ENCODE data around the gene RNASET2.

DNA sequence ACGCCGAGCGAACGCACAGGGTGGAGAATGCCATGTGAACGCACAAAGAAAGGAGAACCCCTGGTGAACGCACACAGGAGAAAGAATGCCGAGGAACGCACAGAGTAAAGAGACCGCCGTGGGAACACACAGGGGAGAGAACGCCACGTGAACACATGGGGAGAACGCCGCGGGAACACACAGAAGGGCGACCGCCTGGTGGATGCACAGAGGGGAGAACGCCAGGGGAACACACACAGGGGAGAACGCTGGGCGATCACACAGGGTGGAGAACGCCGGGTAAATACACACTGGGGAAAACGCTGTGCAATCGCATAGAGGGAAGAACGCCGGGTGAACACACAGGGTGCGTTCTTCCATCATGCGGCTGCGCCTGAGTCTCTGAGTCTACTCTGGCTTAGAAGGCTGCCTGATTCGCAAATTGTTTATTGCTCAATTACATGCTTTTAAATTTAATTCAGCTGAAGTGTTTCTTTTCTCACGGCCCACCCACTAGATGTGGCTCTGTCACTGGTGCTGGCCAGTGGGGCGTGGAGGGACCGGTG lies 54.1 kb downstream of the RNASET2 start:
- TF ChIP-seq POLR2AphosphoS5 (IDR thresholded peaks at IDR 0.05; ENCODE audit: borderline replicate concordance, low read depth, low read length) (no peak), EZH2 (IDR thresholded peaks at IDR 0.05) (no peak), FOXP2 (optimal IDR thresholded peaks at IDR 0.05; ENCODE audit: control extremely low read depth, extremely low read length, insufficient read depth) (no peak)

Data from SK-N-MC (cell line).